SIG-M5 treated with dmso at 0.1 percent for 504 hours (cell line): ENCODE measurements around the gene TMEM266.
A peak's percentile ranks its signal among the peaks of the same experiment; 100 is the strongest.

Experiments
- DNase-seq: peaks from one replicate; lab custom pipeline; 2025; ENCODE audit not compliant: unreplicated experiment; lab: John Stamatoyannopoulos, UW

Gene TMEM266

DNA sequence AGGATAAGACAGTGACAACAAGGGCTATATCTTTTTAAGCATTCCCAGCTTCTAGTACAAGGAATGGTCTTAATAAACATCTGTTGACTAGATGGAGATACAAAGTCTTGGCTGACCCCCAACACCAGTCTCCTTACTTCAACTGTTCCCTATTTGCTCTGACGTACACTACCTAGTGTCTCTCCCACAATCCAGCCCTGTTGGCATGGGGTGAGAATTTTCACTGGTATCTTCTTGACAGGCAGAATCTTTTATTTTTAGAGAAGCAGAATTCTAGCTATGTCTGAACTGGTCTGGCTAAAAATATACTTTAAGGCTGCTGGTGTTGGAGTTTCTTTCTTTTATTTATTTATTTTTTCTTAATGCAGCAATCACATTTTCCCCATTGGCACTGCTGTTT lies 169.5 kb downstream of the TMEM266 start:
- no peak for DNase-seq

GRCh38 chr15:76233921-76234320 lies 174.1 kb downstream of the TMEM266 start:
- DNase-seq: no peak

GRCh38 chr15:76234337-76234889 lies 174.6 kb downstream of the TMEM266 start:
- no peak for DNase-seq

GRCh38 chr15:76235186-76235826 lies 175.5 kb downstream of the TMEM266 start:
- peak; percentile 48 for DNase-seq

DNA sequence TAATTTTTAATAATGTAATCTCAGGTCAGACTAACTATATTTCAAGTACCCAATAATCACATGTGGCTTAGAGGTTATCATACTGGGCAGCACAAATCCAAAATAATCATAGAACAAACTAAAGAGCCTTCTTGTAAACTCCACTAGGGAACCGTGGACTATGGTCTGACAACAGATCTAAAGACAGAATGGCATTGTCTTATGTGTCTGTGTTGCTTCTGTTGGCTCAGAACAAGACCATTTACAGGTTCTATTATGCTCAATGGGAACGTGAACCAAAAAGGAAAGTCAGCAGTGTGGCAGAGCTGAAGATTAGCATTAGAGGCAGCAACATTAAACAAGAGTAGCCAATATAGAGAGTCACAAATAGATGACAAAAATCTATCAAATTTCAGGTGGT lies 176.6 kb downstream of the TMEM266 start:
- DNase-seq: no peak

GRCh38 chr15:76239786-76240185 lies 180.0 kb downstream of the TMEM266 start:
- DNase-seq: no peak

DNA sequence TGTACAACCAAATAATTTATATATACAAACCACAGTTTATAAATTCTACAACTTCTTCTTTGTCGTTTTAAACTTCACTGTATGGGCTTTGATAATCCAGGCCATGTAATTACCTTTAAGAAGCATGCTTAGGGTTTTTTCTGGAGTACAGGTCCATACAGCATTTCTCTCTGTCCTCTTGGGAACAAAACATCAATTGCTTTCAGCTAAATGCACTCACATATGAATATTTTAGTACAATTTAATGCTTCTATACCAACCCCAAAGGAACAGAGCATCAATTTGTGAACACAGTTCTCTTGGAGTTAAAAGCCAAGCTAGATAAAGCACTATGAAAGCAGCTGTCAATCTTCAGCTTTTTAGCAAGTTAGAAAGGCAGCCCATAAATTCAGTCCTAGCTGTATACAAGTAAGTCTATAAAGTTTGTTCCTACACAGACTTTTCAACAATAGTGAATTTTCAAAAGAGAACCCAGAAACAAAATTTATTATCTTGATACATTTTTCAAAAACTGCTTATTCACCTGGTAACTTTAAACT lies 185.4 kb downstream of the TMEM266 start:
- DNase-seq: no peak

GRCh38 chr15:76251717-76252116 lies 191.9 kb downstream of the TMEM266 start:
- no peak for DNase-seq

GRCh38 chr15:76252249-76252648 lies 192.5 kb downstream of the TMEM266 start:
- no peak for DNase-seq

DNA sequence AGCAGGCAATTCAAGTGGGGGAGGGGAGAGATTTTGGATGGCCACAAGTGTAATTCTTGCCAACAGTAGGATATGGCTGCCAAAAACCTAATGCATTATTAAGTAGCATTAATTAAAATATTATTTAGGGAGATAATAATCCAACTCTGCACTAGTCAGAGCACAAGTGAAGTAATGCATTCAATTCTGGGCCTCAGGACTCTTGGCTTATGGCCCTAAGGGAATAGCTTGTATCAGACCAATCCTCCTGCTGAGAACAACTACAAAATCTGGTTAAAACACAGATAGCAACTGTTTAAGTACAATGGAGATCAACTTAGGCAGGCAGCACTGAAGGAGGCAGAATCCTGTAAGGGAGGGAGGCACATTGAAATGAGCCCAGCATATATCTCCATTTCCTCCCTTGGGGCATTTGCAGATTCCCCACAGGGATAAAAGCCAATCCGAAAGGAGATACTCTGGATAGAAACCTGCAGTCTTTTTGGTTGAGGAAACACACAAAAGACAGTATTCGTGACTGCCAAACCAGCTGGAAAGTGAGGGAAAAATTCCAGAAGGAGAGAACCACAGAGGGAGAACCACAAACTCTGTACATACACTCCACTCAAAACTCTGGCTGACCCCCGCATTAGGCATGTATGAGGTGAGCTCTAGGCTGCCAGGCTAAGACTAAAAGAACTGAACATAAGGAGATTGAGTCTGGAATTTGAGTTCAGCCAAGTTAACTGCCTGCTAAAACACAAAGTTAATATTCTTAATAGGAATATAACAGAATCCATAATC lies 194.1 kb downstream of the TMEM266 start:
- no peak for DNase-seq
